Right forelimb (tissue), 1 donor: ENCODE measurements around the gene CCDC88A.
"Not testable (repeated sequence)": the region's sequence is repeated elsewhere in the genome, so short reads cannot be mapped to it uniquely, and the experiment has no call there.

Experiments used
- DNase-seq: peaks from one replicate; pipeline ENCODE4 v3.0.0-alpha.2; 2018

The CCDC88A gene

DNA sequence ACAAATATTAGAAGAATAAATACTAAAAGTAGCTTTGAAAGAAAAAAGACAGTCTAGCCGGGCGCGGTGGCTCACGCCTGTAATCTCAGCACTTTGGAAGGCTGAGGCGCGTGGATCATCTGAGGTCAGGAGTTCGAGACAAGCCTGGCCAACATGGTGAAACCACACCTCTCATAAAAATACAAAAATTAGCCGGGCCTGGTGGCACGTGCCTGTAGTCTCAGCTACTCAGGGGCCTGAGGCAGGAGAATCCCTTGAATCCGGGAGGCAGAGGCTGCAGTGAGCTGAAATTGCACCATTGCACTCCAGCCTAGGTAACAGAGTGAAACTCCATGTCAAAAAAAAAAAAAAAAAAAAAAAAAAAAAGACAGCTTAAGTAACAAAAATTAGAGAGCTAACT is 34.1 kb downstream of the CCDC88A start:
- not testable (repeated sequence) for DNase-seq

DNA sequence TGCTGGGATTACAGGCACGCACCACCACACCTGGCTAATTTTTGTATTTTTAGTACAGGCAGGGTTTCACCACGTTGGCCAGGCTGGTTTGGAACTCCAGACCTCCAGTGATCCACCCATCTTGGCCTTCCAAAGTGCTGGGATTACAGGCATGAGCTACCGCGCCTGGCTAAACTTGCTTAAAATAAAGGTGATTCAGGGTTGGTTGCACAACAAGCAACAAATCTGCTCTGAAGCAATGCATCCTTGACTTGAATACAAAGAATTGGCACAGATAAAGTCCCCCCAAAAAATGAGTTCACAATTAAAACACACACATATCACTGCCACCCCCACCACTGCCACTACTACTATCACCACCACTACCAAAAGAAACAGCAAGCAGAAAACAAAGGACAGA is 34.9 kb downstream of the CCDC88A start:
- no peak for DNase-seq

DNA sequence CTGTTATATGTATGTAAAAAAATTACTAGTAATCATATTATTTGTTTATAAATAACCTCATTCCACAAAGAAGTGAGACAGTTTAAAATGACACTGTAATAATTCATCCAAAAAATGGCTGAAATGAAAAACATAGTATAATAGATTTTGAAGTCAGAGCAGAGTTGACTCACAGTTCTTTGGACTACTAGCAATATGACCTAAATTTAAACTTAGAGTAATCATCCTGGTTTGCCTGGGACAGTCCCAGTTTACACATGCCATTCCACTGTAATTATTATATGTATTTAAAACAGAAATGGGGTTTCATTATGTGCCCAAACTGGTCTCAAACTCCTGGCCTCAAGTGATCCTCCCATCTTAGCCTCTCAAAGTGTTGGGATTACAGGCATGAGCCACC is 48.3 kb downstream of the CCDC88A start:
- no peak for DNase-seq

DNA sequence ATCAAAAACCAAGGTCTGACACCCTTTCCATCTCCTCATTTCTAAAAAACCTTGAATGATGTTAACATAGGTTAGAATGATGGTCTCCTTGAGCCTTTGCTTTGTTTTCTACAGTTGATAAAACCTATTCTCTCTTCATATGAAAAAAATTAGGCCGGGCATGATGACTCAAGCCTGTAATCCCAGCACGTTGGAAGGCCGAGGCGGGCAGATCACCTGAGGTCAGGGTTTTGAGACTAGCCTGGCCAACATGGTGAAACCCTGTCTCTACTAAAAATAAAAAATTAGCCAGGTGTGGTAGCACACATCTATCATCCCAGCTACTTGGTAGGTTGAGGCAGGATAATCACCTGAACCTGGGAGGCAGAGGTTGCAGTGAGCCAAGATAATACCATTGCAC is 49.4 kb downstream of the CCDC88A start:
- no peak for DNase-seq

DNA sequence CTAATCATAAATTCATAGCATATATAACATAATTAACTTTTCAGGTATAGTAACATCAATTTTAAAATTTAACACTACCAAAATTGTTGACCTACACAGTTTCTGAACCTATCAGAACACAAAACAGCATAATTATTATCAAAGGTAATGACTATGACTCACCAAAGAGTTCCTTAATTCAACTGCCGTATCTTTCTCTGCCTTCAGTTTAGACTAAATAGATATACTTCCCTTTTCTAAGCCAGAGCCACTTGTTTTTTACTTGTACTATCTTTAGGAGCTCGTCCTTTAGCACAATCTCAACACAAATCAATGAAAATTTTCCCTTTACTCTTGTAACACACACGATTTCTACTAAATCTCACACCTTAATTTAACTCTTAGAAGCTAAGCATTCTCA is 54.4 kb downstream of the CCDC88A start:
- no peak for DNase-seq

DNA sequence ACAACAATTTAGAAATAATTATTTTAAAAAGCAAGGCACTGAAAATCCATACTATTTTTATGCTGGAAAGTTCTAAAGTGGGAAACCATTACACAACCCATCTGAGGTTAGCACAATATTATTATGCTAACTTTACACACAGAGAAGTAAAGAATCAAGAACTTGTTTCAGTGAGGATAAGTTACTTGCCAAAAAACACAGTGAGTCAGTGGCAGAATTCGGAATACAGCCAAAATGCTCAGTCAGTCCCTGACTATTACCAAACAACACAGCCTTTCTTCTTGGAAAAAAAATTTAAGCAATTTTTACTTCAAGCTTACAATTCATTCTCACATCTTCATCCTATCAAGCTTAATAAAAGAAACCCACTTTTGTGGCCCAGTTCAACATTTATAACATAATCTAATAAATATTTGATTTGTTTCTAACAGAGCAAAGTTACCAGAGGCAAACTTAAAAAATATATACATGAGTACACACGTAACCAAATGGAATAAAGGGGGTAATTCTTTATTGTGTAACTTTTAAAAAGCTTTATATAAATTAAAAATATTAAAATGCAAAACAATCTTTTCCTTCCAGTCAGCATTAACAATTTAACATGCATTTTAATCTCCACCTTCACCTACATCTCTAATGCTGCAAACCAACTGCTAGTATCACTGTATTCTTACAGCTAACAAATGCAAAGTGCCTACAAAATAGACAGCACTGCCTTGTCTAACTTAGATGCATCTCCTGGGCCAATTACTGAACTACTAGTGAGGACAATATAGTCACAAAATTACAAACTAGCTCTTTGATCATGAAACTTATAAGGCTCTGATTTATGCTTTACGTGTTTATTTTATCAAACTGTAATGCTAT is 55.2 kb downstream of the CCDC88A start:
- peak; percentile 53 for DNase-seq

DNA sequence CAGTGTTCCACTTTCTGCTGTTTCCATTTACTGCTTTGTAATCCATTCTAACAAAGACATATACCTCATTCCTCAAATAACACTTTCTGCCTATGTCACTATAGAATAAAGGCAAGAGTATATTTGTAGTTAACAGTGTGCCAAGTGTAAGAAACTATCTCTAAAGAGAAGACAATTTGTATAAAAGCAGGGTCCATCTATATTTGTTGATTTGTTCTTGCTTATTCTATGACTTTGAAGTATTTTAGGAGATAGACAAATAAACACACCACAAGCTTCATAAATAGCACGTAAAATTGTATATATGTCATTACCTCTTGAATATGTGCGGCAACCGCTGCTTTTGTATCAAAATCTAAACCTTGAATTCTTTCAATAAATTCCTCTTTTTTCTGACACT is 56.0 kb downstream of the CCDC88A start:
- no peak for DNase-seq

DNA sequence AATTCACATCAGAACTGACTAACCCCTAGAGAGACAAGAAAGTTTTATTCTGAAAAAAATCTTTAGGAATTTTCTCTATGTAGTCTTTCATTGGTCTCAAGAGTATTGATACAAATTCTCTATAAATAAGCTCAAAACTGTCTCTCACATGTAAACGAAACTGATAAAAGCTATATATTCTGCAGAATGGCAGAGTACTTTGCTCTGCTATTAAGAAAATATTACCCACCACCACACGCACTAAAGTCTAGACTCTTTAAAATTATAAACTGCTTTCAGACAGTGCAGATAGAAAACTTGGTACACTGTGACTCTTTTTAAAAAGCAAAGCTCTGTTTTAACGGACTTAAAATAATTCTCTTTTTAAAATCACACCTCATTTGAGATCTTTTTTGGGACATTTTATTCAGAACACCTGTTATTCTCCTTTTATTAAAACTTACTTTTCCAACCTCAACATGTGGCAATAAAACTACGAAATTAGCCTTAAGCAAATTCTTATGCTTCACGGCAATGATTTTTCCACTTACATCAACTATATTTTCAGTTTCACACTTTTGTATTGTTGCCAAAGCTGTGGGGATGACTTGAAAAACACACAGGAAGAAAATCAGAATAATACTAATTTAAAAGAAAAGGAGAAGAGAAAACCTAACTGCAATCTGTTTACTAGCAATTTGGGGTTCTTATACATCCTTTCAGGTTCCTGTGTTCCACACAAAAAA is 58.0 kb downstream of the CCDC88A start:
- no peak for DNase-seq

DNA sequence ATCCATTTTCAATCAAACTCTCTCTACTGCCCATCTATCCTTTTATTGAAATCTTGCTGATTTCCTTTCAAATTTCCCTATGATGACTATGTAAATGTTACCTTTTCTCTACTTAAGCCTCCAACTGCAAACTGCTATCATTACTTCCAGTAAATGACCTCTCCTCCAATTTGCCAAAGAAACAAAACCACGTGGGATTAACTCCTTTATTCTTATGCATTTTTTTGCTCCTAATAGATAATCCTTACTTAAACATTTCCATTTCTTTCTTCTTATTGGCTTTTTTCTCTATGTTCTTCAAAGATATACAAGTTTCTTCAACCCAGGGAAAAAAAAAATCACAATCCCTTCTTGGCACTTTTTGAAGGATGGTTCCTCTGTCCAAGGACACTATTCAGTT is 61.2 kb downstream of the CCDC88A start:
- DNase-seq, result no peak

DNA sequence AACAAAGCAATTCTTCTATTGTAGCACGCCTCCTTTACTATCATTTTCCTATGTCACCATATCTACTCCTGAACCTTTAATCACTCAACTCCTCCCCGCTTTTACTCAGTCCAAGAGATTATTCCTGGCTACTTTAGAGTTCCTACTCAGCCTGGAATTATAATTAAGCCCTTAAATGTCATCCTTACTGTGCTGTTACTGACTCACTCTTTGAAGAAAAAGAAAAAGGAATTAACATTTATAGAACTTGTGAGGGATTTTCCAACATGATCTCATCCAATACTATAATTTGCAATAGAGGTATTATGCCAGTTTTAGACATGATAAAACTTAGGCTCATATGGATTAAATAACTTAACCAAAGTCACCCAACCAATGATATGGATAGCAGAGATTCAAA is 61.7 kb downstream of the CCDC88A start:
- DNase-seq, result no peak

DNA sequence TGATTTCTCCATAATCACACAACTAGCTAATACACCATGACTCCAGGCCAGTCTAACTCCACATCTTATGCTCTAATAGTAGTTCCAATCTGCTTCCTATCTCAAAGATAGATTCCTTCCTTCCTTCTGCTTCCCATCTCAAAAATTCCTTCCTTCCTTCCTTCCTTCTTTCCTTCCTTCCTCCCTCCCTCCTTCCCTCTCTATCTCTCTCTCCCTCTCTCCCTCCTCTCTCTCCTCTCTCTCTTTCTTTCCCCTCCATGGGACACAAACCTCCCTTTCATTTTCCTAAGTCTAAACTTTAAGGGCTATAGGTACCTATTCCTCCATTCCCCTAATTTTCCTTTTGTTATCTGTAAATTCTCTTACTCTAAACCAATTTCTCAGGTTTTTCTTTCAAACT is 62.5 kb downstream of the CCDC88A start:
- DNase-seq, result no peak

DNA sequence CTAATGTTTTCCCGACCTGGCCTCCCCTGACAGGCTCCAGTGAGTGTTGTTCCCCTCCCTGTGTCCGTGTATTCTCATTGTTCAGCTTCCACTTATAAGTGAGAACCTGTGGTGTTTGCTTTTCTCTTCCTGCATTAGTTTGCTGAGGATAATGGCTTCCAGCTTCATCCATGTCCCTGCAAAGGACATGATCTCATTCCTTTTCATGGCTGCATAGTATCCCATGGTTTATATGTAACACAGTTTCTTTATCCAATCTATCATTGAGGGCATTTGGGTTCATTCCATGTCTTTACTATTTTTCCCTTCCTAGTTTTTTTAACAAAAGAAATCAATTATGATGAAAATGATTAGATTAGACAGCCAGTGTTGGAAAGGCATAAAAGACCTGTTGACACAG is 63.5 kb downstream of the CCDC88A start:
- not testable (repeated sequence) for DNase-seq

DNA sequence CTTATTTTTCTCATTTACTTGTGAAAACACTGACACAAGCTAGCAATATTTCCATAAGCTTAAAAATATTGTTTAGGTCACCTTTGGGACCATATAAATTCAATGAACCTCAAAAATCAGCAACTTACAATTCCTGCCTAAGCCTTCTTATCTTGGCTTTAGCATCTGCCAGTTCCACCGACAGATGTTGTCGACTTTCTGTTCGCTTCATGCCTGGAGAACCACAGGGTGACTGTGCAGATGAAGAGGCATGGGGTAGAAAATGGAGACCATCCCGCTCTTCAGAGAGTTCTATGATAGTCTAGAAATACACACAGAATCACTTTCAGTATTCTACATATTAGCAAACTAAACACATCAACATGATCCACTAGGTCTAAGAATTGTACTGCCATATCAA is 64.2 kb downstream of the CCDC88A start:
- no peak for DNase-seq

DNA sequence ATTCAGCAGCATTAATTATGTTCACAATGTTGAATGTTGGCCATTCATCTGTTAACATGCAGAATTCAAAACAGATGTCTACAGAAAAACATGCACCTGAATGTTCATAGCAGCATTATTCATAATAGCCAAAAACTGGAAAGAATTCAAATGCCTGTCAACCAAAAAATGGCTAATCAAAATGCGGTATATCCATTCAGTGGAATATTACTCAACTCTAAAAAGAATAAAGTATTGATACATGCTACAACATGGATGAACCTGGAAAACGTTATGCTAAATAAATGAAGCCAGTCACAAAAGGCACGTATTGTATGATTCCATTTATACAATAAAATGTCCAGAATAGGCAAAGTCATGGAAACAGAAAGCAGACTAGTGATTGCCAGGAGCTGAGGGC is 68.0 kb downstream of the CCDC88A start:
- DNase-seq, result no peak

DNA sequence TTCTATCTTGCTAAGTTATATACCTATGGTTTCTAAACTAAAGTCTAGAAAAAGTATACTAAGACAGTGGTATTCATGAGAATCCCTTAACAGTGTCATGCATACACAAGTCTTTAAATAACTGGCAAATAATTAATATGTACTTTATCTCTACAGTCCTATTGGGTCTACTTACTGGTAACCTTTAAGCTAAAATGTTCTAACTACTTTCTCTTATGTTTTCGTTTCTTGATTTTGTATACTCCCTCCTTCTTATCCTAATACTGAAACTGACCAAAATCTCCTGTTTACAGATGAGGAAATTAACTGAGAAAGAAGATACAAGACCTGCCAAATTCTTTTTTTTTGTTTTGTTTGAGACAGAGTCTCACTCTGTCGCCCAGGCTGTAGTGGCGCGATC is 74.6 kb downstream of the CCDC88A start:
- DNase-seq, result no peak

DNA sequence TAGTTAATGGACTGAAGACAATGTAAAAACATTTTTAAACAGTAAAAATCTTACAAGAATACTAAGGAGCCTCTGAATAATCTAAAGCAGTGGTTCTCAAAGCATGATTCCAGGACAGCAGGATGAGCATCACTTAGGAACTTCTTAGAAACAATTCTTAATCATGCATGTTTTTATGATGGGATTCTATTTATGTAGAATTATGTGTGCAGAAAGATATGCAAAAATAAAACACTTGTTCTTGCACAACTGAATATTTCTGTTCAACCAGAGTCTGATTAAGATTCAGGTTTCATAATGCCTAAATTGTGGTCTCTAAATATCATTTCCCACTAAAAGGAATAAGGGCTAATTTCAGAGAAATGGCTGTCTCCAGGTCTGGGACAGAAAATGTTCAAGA is 81.4 kb downstream of the CCDC88A start:
- no peak for DNase-seq

DNA sequence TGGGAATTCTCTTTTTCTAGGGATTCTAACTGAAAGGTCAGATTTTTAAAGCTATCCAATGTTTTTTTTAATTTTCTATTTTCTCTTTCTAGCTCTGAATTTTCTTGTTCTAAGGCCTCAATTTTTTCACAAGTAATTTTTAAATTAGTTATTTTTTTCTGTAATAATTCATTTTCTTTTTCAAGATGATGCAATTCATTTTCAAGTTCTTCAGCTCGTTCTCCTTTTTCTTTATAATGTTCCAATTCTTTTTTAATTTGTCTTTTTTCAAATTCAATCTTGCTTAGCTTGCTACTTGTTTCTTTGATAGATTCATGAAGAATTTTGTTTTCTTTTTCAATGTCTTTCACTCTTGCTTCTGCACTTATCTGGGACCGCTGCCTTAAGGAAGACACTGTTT is 84.9 kb downstream of the CCDC88A start:
- DNase-seq, result no peak

DNA sequence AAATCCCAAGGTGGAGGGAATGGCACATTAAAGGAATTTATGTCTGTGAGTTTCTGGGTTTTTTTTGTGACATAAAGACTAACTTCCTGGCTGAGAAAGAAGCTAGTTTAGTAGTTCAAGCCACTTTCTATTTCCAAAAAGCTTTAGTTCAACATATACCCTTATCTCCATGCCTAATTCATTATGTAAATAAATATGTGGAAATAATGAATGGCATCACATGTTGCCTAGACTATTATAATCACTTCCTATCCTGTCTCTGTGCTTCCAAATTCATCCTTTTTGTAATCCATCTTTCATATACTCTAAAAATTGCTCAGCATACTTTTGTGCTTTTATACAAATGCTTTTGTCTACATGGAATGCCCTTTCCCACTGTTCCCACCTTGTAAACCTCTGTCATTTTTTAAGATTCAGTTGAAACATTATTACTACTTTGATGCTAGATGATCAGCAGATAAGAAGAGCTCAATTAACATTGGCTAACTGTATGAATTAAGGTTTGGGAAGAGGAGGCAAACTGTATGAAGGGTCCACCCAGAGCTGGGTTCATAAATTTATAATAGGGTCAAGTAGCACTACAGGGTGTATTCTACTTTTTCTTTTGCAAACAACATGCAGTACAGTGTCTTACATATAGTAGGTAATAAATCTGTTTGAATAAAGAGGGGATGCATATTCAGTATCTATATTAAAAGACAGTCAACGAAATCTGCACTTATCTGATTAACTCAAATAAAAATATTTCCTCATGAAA is 88.9 kb downstream of the CCDC88A start:
- no peak for DNase-seq

DNA sequence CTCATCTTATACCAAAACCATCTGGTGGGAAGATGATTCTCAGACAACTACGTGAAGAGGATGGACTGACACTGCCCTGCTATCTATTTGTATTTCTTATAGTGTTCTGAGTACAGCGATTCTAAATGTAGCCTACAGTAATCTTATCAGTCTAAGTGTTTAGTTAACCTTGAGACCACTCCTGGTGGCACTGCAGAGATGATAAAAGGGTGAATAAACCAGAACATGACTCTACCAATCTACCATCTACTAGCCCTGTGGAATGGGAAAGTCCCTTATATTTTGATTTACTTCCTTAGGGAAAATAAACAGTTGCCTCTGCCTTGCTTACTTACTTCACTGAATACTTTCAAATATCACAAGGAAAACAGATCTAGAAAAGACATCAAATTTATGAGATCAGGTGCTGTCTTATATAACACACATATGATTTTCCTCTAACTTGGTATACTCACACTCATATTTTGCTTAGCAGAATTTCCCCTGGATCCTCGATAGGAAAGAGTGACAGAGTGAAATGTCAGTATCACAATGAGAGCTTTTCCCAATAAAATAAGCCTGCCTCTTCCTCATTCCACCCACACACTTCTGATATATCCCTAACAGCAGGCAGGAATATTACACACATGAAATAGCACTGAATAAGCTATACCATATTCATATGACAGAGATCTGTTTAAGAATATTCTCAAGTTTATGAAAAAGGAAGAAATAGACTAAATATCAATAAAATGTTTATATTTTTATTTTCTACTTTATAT is 92.0 kb downstream of the CCDC88A start:
- DNase-seq, result no peak

DNA sequence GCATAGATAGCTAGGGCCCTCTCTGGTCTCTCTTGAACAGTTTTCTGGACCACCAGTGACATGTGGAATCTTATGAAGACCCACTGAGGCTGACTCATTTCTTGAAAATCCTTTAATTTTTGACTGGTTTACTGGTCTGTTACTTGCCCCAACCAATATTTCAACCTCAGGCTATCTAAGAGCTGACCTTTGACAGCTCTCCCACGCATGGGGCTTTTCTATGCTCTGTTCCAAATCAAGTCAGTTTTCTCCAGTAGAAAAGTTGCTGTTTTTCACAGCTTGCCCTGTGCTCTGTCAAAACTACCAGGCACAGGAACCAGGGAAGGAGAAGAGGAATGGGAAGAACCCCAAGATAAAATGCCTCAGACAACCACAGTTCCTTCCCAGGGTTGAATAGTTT is 104.7 kb downstream of the CCDC88A start:
- DNase-seq, result no peak

DNA sequence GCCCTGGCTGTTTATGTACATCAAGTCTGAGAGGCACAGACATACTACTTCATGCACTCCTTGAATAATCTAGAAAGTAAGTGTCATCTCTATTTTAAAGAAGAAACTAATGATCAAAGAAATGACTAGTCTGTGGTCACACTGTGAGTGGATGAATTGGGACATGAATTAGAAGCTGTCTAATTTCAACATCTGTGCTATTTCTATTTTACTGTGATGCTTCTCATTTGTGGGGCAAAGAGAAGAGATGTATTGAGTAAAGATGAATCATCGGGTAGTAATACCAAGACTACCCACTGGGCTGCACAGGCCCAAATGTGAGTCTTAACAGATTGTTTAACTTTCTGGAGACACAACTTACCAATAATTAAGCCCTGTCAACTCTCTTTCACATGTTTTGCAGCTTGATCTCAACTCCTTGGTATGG is 108.2 kb downstream of the CCDC88A start:
- DNase-seq, result no peak

DNA sequence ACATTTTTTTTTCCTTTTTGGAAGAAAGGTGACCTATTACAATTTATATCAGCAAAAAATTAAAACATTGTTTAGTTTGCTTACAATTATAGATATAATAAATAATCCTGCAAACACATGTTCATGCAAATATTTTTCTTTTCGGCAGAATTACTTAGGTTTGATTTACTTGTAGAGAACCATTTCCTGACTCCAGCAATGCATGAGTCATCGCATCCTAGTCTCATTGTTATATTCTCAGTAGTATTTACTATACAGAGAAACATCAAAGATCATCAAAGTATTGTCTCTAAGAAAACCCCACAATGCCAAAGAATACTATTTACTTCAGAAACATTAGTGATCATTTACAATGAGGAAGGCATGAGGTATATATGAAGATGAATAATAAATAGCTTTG is 110.2 kb downstream of the CCDC88A start:
- DNase-seq, result no peak

DNA sequence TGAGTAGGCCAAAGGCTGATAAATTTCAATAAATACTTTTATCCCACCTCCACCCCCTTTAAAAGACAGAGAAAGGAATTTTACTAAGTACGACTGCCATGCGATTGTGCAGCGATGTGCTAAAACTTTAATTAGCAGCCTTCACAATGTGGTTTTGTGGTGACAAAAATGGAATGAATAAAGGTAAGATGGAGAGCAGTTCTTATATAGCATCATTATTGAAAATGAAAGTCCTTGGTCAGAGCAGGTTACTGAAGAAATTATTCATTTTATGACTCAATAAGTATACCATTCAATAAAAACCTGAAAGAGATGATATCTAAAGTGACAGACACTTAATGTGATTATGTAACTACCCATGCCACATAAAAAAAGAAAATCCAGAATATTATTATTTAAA is 117.4 kb downstream of the CCDC88A start:
- no peak for DNase-seq
